Duodenal mucosa (tissue), 2 donors: ENCODE results near the gene C10orf143.
A peak's percentile ranks its signal among the peaks of the same experiment; 100 is the strongest.

Source experiments
- H3K27ac ChIP-seq: one replicate; pipeline ENCODE4 v1.7.0; 2013; ENCODE audit warnings: low read depth, low read length
- H3K27me3 ChIP-seq, 2 donors: one replicate each; pipeline ENCODE4 v1.7.0; 2013; ENCODE audit warnings: low read length in 2 of 2, control low read depth in 1 of 2; ENCODE audit not compliant: insufficient read depth in 2 of 2, control insufficient read depth in 1 of 2
- H3K36me3 ChIP-seq, 2 donors: one replicate each; pipeline ENCODE4 v1.7.0; 2013; ENCODE audit warnings: low read length in 2 of 2, control low read depth in 1 of 2; ENCODE audit not compliant: insufficient read depth in 2 of 2, control insufficient read depth in 1 of 2
- H3K4me1 ChIP-seq, 2 donors: one replicate each; pipeline ENCODE4 v1.7.0; 2013; ENCODE audit warnings: low read length in 2 of 2, control low read depth in 1 of 2; ENCODE audit not compliant: insufficient read depth in 2 of 2, control insufficient read depth in 1 of 2
- H3K4me3 ChIP-seq, 2 donors: one replicate each; pipeline ENCODE4 v1.7.0; 2013; ENCODE audit warnings: low read length in 2 of 2, low read depth in 1 of 2
- H3K9ac ChIP-seq, 2 donors: one replicate each; pipeline ENCODE4 v1.7.0; 2013; ENCODE audit warnings: low read length in 2 of 2, low read depth in 1 of 2
- H3K9me3 ChIP-seq, 2 donors: one replicate each; pipeline ENCODE4 v1.7.0; 2013; ENCODE audit warnings: low read length in 2 of 2, control low read depth in 1 of 2; ENCODE audit not compliant: control insufficient read depth in 1 of 2

Gene C10orf143

DNA sequence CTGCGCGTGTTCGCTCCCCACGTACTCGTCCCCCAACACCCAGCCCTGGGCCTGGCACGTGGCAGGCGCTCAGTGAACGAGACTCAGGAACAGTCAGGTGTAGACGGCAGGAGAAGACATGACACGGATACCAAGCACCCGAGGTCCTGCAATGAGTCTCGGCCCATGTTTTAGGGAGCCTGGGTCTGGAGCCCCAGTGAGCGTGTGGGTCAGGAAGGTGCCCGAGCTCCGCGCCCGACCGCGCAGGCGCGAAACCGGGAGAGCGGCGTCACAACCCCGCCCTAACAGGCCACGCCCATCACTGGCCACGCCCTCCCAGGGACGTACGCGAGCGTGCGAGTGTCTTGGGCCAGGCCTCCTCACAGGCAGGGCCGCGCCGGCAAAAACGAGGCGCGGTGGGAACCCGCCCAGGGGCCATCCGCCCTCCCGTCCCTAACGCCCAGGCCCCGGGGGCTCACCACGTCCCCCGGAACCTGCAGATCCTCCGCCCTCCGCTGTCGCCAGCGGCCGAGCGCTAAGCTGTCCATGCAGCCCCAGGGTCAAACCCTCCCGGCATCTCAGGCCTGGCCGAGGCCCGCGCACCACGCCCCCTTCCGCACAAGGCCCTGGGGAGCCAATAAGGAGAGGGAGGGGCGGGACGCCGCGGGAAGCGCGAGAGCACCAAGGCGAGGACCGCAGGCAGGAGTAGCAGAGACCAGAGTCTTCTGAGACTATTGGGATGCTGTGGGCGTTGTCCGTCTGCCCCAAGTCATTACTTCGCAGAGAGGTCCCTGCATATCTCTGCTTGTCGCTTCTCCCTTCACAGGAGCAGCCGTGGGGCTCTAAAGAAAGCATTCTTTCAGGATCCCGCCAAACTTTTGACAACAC is at the start of gene C10orf143:
TSS of gene C10orf143 (minus strand) at position 585 of the 867 bp plus-strand sequence. CDS start at position 527, 58 bp downstream.
- Histone ChIP-seq H3K9ac (peak within 1 kb of the TSS; percentile 91 to 96), H3K27me3 (no peaks in the 10 kb centered on the region)

DNA sequence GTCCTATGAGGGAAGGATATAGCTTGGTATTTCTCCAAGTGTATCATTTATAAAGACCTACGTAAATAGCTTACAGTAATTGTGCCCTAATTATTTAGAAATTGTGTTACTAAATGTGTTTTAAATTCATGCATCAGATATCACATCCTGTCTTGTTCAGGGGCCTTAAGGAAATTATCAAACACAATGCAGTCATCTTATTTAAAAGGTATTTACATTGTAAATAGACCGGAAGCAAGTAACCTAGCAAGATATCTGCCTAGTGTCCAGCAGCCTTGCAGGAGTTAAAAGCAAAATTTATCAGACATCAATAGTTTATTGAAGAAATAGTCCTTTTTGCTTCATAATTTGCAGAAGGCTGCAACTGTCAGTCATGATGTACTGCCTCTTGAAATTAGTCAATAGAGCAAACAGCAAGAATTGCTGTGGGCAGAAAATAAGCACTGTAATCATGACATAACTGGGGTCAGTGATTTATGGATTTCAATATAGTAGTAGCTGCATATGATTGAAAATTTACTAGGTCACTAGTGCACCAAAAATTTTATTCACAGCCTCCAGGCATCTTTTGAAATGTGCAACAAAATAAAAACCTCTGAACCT is 48.7 kb upstream of the C10orf143 start:
- peaks cover 16 to 28% of the 10 kb centered on the region in 2 donors for H3K36me3 ChIP-seq
- H3K4me3 ChIP-seq: no peak overlapping the region
- H3K27me3 ChIP-seq: no peaks in the 10 kb centered on the region
- H3K4me1 ChIP-seq: no peaks in the 10 kb centered on the region
- no peaks in the 10 kb centered on the region for H3K9me3 ChIP-seq
- no peak overlapping the region for H3K9ac ChIP-seq
- H3K27ac ChIP-seq: no peak overlapping the region

More for the DNA sequence above, at the start of gene C10orf143:
- Histone ChIP-seq H3K4me1 (peaks cover 12 to 23% of the 10 kb centered on the region in 2 donors), H3K4me3 (peak within 1 kb of the TSS; percentile 96 to 99), H3K27ac (peak within 1 kb of the TSS; percentile 96), H3K9me3 (no peaks in the 10 kb centered on the region), H3K36me3 (no peaks in the 10 kb centered on the region)

DNA sequence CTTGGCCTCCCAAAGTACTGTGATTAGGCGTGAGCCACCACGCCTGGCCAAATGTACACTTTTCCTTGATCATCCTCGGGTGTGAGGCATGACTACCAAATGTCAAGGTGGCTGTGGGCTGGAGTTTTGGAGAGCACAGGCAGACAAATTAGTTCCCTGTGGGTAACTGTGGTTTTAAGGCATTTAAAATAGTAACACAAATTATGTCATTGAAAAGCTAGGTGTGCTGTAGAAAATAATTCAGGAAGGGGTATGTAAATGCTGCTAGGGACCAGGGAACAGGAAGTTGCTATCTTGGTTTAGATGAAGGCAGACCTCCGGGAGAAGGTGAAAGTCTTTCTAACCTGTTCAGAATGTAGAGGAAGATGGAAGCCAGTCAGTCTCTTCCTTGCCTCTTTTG is 35.4 kb upstream of the C10orf143 start:
- H3K9ac ChIP-seq: no peak overlapping the region
- H3K9me3 ChIP-seq: no peaks in the 10 kb centered on the region
- H3K27ac ChIP-seq: no peak overlapping the region
- H3K4me3 ChIP-seq: no peak overlapping the region
- H3K36me3 ChIP-seq: peaks cover 9 to 44% of the 10 kb centered on the region in 2 donors
- peaks cover 5 to 11% of the 10 kb centered on the region in 2 donors for H3K4me1 ChIP-seq
- H3K27me3 ChIP-seq: no peaks in the 10 kb centered on the region

DNA sequence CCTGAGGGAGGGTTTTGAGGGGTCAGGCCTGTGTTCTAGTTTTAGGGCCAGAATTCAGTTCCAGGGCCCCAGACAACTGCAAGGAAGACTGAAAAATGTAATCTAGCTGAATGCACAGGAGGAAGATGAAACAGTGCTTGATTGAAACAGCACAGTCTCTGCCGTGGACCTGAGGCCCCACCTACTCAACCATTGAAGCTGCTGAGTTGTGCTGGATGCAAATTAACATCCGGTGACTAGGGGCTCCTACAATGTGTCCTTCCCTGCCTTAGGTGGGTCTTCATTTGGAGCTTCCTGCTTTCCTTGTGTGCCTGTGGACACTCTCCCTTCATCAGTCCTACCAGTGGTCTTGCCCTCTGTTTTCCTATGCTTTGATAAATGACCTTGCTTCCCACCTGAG is 31.2 kb upstream of the C10orf143 start:
- Histone ChIP-seq H3K9ac (no peak overlapping the region), H3K27ac (no peak overlapping the region), H3K27me3 (no peaks in the 10 kb centered on the region), H3K9me3 (no peaks in the 10 kb centered on the region), H3K36me3 (peaks cover 5 to 26% of the 10 kb centered on the region in 2 donors), H3K4me3 (no peak overlapping the region), H3K4me1 (peaks cover 18 to 27% of the 10 kb centered on the region in 2 donors)

DNA sequence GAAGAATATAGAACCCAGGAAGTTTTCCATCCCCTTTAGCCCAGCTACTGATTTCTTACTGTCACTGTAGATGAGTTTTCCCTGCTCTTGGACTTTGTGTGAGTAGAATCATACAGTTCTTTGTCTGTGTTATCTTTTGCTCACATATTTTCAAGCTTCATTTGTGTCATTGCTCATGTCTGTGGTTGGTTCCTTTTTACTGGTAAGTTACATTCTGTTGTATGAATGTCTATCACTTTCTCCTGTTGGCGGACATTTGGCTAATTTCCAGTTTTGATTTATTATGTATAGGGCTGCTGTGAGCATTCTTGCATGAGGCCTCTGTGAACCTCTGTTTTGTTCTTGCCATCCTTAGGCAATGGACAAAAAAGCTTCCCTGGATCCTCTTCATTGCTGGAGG is 30.8 kb upstream of the C10orf143 start:
- H3K9ac ChIP-seq: no peak overlapping the region
- no peaks in the 10 kb centered on the region for H3K27me3 ChIP-seq
- H3K36me3 ChIP-seq: peaks cover 5 to 24% of the 10 kb centered on the region in 2 donors
- H3K9me3 ChIP-seq: no peaks in the 10 kb centered on the region
- H3K4me3 ChIP-seq: no peak overlapping the region
- H3K4me1 ChIP-seq: peaks cover 18 to 27% of the 10 kb centered on the region in 2 donors
- no peak overlapping the region for H3K27ac ChIP-seq

DNA sequence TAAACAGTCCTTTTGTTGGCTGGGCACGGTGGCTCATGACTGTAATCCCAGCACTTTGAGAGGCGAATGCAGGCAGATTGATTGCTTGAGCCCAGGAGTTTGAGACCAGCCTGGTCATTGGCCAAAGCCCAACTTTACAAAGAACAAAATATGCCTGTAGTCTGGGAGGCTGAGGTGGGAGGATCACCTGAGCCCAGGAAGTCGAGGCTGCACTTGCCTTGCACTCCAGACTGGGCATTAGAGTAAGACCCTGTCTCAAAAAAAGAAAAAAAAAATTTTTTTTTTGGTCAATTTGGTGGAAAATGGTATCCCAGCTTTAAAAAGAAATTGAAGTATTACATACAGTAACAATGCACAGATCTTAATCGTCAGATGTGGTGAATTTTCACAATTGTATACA is 30.4 kb upstream of the C10orf143 start:
- Histone ChIP-seq H3K4me1 (peaks cover 18 to 27% of the 10 kb centered on the region in 2 donors), H3K36me3 (peaks cover 2 to 19% of the 10 kb centered on the region in 2 donors), H3K27ac (no peak overlapping the region), H3K4me3 (no peak overlapping the region), H3K9ac (no peak overlapping the region), H3K9me3 (no peaks in the 10 kb centered on the region), H3K27me3 (no peaks in the 10 kb centered on the region)

DNA sequence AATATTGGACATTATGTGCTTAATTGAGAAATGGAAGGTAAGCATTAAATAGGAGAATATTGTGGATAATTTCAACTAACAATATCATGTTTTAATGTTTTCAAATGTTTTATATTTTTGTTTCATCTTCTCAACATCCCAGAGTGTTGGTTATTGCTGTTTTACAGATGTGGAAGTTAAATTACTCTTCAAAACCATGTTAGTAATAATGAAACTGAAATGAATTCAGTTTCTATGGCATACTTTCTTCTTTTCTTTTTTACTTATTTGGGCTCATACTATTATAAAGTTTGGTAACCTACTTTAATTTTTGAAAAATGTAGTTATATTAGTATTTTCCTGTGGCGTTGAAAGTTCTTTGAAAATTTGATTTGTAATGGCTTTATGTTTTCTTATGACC is 29.8 kb upstream of the C10orf143 start:
- Histone ChIP-seq H3K27me3 (no peaks in the 10 kb centered on the region), H3K36me3 (peaks cover 0 to 16% of the 10 kb centered on the region in 2 donors), H3K9me3 (no peaks in the 10 kb centered on the region), H3K27ac (no peak overlapping the region), H3K4me3 (no peak overlapping the region), H3K4me1 (peaks cover 21 to 31% of the 10 kb centered on the region in 2 donors), H3K9ac (no peak overlapping the region)

DNA sequence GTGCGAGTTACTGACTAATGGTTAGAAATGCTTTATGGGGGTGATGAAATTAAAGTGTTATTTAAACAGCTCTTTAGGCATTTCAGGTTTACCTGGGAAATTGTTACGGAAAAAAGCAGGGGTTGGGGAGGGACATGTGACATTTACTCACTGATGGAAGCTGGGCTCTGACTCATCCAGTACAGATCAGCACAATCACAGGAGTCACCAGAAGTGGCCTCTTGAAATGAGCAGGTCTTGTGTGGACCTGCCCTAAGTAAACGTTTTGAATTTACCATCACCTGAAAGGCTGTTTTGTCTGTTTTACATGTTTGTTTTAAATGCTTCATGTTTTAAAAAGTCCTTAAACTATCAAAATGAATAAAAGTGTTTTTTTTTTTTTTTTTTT is 27.8 kb upstream of the C10orf143 start:
- no peaks in the 10 kb centered on the region for H3K27me3 ChIP-seq
- H3K9ac ChIP-seq: no peak overlapping the region
- H3K27ac ChIP-seq: no peak overlapping the region
- H3K4me3 ChIP-seq: no peak overlapping the region
- no peaks in the 10 kb centered on the region for H3K9me3 ChIP-seq
- H3K4me1 ChIP-seq: peaks cover 21 to 31% of the 10 kb centered on the region in 2 donors
- H3K36me3 ChIP-seq: peaks cover 0 to 16% of the 10 kb centered on the region in 2 donors

DNA sequence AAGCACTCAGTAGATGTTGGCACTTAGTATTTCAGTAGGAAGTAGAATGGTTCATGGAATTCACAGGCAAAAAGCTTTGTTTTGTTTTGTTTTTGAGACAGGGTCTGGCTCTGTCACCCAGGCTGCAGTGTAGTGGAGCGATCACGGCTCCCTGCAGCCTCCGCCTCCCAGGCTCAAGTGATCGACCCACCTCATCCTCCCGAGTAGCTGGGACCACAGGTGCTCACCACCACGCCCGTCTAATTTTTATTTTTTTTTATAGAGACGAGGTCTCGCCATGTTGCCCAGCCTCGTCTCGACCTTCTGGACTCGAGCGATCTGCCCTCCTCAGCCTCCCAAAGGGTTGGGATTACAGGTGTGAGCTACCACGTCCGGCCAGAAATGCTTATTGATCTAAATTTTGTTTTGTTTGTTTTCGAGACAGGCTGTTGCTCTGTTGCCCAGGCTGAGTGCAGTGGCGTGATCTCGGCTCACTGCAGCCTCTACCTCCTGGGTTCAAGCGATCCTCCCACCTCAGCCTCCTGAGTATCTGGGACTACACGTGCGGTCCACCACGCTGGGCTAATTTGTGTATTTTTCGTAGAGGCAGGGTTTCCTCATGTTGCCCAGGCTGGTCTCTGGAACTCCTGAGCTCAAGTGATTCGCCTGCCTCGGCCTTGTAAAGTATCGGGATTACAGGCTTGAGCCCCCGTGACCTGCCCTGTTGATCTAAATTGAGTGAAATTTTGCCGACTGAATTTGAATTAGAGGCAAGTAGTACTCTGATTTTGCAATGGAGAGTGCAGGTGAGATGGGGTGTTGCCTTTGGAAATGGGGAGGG is 27.2 kb upstream of the C10orf143 start:
- no peaks in the 10 kb centered on the region for H3K9me3 ChIP-seq
- no peaks in the 10 kb centered on the region for H3K27me3 ChIP-seq
- H3K4me3 ChIP-seq: peak overlapping the region; percentile 81 to 88
- peak overlapping the region; percentile 53 to 82 for H3K9ac ChIP-seq
- peaks cover 0 to 16% of the 10 kb centered on the region in 2 donors for H3K36me3 ChIP-seq
- no peak overlapping the region for H3K27ac ChIP-seq
- peaks cover 21 to 31% of the 10 kb centered on the region in 2 donors for H3K4me1 ChIP-seq
